CMK (cell line): ENCODE data around the gene ZNF17.
"Not testable (repeated sequence)": the region's sequence is repeated elsewhere in the genome, so short reads cannot be mapped to it uniquely, and the experiment has no call there.

Experiments
- DNase-seq: peaks from one replicate; pipeline ENCODE4 v3.0.0-alpha.2; 2010; ENCODE audit warnings: low read depth

ZNF17 gene

DNA sequence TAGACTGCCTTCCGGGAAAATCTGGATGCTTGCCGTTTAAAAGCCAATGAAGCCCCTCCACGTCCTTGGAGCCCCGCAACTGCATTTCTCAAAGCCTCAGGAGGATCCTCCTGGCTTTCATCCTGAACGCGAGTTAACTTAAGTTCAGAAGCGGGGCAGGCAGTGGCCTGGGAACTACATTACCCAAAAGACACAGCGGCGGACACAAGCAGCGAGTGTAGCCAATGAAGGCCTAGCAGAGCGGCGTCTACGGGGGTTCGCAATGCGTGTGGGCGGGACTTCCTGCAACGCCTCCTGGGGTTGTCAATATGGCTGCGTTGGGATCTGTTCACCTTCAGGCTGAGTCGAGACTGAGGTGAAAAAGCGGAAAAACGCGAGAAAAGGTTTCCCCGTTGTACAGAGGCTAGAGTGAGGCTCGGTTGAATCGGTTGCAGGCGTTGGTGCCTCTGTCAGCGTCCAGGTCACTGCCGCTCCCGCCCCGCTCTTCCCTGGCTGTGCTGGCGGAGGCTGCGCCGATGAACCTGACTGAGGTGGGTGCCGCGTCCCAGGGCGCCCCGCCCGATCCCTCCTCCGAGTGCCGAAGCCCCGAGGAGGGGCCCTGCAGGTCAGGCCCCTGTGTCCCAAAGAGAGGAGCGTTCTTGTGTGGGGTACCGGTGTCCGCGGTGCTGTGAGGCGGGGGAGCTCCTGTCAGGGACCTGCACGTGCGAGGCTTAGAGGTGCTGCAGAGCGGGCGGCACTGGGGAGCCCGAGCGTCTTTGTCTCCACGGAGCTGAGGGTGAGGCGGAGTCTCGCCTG is at the start of gene ZNF17:
Gene ZNF17, plus strand, starts transcription at position 285 of the 795 bp plus-strand sequence. CDS start 2,455 bp downstream, outside the sequence.
- peak; percentile 86 for DNase-seq

DNA sequence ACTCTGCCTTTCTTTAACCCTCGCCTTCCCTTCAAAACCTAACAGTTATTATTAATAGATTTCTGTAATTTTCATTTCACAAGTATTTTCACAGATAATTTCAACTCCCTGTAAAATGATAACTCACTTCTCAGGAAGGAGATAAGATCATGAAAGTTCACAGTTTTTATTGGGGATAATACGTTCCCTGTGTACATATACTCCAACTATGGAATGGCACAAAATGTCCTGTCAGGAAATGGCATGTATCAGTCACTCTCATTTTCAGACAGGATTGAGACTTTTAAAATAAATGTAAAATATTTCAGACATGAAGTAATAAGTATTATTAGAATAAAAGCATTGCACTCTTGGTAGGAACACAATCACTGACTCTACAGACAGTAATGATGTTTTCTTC is 48.5 kb upstream of the ZNF17 start:
- DNase-seq: no peak

- DNase-seq: peak; percentile 99
Measured at GRCh38 chr19:57362997-57363687, 47.8 kb upstream of the ZNF17 start, which contains the start of the genes TRAPPC2B and ZNF547. Gene TRAPPC2B (plus strand): TSS chr19:57363551. CDS start chr19:57364834, 1,283 bp downstream. Gene ZNF547 (plus strand): TSS chr19:57363551. CDS start chr19:57368556, 5,005 bp downstream.

GRCh38 chr19:57363688-57364181 is 47.2 kb upstream of the ZNF17 start:
- no peak for DNase-seq

- DNase-seq: no peak
Measured at GRCh38 chr19:57366776-57367175, 44.2 kb upstream of the ZNF17 start.

GRCh38 chr19:57374179-57374578 is 36.8 kb upstream of the ZNF17 start:
- DNase-seq: no peak

GRCh38 chr19:57374647-57375046 is 36.3 kb upstream of the ZNF17 start:
- not testable (repeated sequence) for DNase-seq

- no peak for DNase-seq
Measured at GRCh38 chr19:57376151-57376550, 34.8 kb upstream of the ZNF17 start.

DNA sequence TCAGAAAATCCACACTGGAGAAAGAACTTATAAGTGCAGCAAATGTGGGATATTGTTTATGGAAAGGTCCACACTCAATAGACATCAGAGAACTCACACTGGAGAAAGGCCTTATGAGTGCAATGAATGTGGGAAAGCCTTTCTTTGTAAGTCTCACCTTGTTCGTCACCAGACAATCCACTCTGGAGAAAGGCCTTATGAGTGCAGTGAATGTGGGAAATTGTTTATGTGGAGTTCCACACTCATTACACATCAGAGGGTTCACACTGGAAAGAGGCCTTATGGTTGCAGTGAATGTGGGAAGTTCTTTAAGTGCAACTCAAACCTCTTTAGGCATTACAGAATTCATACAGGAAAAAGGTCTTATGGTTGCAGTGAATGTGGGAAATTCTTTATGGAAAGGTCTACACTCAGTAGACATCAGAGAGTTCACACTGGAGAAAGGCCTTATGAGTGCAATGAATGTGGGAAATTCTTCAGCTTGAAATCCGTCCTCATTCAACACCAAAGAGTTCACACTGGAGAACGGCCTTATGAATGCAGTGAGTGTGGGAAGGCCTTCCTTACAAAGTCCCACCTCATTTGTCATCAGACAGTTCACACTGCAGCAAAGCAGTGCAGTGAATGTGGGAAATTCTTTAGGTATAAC is 33.3 kb upstream of the ZNF17 start:
- no peak for DNase-seq

DNA sequence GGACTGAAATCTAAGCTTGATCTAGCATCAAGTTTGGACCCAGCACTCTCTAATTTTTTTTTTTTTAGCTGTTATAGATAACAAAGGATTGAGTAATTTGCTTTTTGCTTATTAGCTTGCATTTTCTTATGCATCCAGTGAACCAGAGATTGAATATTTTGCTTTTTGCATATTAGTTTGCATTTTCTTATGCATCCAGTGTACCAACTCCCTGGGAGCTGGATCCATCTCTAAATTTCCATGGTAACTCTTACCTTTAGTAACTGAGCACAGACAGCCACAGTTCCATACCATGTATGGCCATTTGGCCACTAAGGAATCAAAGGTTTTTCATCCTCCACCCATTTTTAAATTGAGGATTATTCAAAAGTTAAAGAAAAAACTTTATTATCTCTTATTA is 30.0 kb upstream of the ZNF17 start:
- DNase-seq: no peak

DNA sequence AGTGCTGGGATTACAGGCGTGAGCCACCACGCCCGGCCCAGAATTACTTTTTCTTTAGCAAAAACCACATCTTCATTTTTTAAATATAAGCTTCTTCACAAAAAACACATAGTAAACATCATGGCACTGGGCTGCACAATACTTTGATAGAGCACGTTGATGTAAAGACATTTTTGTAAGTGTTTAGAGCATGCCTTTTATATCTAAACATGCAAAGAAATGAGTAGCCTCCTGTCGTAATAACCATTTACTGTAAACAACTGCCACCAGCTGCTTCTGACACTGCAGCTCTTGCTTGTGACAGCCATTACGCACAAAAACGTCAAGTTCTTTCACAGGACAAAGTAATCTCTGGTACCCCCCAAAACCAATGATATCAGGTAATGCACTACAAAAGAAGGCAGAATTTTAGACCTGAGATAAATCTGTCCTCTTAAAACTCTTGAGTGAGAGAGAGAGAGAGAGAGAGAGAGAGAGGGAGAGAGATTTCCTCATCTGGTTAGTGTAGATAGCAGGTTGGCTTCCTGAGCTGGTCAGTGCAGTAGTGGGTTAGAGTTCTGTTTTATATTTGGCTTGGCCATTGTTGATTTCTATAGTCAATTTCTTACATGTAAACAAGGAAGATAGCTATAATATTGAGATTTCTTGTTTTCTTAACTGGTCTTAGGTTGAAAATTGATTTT is 28.0 kb upstream of the ZNF17 start:
- no peak for DNase-seq

- no peak for DNase-seq
Measured at GRCh38 chr19:57389194-57389729, 21.7 kb upstream of the ZNF17 start.

- peak; percentile 98 for DNase-seq
Measured at GRCh38 chr19:57389730-57390598, 21.0 kb upstream of the ZNF17 start, which contains the start of gene ZNF548. Gene ZNF548 (plus strand): TSS chr19:57389854. CDS start chr19:57390100, 246 bp downstream.

DNA sequence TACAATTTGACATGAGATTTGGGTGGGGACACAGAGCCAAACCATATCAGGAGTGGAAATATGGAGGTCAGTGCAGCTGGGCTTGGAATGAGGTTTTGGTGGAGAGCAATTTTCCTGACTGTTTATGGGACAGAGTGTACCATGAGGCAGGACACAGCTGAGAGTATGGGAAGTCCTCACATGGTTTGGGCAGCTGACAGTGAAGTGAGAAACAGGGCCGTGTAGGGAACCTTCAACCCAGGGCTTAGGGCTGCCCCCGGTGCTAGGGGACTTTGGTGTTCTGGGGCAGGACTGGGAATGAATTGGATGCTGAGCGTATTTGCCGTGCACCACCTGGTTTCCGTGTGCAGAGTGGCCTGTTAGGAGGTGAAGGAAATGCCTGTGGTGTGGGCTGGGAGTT is 15.3 kb upstream of the ZNF17 start:
- DNase-seq: no peak

GRCh38 chr19:57398868-57399267 is 12.1 kb upstream of the ZNF17 start:
- no peak for DNase-seq

DNA sequence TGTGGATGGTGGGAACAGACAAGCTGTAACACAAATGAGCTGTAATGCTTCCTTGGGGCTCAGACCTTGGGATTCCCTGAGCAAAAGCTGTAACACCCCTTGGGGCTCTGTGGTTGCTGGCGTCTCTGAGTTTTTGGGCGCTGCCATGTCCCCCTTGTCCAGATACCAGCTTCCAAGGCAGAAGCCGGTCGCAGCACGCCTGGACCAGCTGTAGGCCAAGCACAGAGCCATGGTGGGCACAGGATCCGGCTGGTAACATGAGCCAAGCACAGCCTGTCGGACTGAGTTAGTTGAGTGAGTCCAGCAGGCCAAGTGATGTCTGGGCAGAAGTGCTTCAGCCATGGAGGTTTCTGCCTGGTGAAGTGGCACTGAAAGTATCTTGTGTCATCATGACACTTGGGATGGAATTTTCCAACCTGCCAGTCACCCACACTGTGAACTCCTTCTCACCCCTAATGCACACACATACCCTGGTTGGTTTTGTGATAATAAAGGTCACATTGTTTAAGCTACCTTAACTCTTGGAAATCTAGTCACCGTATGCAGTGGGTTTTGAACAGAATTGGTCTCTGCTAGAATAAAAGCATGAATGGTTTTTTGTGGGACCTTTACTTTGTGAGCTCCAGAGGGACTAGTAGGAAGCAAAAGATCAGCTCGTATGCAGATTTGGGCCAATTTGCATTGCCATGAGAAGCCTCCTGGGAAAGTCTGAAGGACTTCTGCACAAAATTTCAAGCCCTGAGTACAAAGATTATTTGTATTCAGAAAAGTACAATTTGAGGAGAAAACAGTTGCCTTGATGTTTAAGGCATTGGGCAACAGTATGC is 7.0 kb upstream of the ZNF17 start:
- DNase-seq: no peak

DNA sequence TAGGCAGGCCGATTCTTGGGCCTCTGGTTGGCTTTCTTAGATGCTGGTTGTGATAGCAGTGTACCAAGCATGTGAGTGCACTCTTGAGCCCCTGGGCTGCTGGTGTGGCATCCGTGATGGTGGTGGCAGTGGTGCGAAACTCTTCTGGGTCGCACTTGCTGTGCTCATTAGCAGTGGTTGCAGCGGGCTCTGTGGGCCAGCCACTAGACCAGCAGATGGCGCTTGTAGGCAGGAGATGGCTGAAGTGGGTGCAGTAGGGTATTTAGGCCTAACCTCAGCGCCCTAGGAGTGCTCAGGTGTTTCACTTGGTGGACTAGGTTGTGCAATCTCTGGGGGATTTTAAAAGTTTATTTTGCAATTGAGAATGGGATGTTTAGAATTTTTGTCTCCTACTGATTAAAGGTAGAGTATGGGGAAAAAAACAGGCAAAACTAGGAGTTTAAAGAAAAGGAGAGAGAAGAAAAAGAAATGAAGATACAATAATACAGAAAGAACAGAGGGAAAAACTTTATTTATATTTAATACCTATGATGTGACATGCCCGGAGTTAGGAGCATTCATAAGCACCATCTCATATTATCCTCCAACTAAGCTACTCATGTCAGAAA is 4.3 kb upstream of the ZNF17 start:
- DNase-seq: no peak

DNA sequence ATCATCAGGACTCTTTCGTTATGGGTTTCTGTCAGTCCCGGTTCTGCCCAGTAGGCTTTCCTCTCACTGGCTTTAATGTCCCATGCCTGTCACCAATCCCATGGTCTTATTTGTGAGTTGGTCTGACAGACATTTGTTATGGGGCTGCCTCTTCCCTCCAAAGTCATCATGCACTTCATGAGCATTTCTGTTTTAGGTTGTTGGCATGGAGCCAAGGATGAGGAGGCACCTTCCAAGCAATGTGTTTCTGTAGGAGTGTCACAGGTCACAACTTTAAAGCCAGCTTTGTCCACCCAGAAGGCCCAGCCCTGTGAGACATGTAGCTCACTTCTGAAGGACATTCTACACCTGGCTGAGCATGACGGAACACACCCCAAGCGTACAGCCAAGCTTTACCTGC is 8.5 kb downstream of the ZNF17 start:
- DNase-seq: no peak

- DNase-seq: no peak
Measured at GRCh38 chr19:57421037-57421436, 10.1 kb downstream of the ZNF17 start.
